Colonic mucosa (tissue), 4 donors: Measurements from ENCODE around the gene EDNRB. TPM values are rescaled to one million over a fixed set of nuclear protein-coding genes. Genes with fewer than 3 reads are reported as not detected.
A peak's percentile ranks its signal among the peaks of the same experiment; 100 is the strongest.

Experiments
- DNase-seq: peaks from one replicate; pipeline ENCODE4 v3.0.0-alpha.2; 2020
- H3K27ac ChIP-seq: fragments of 200-600 bp; one replicate; pipeline ENCODE4 v1.8.0; 2021
- H3K27me3 ChIP-seq: fragments of 200-600 bp; one replicate; pipeline ENCODE4 v1.8.0; 2021
- H3K36me3 ChIP-seq: fragments of 200-600 bp; one replicate; pipeline ENCODE4 v1.8.0; 2021
- H3K4me1 ChIP-seq: fragments of 200-600 bp; one replicate; pipeline ENCODE4 v1.8.0; 2021; ENCODE audit warnings: mild to moderate bottlenecking
- H3K4me3 ChIP-seq: fragments of 200-600 bp; one replicate; pipeline ENCODE4 v1.8.0; 2021
- H3K9ac ChIP-seq, 2 donors: one replicate each; pipeline ENCODE4 v1.7.0; 2013; ENCODE audit warnings: control low read depth in 2 of 2, low read depth in 2 of 2, low read length in 2 of 2
- H3K9me3 ChIP-seq: fragments of 200-600 bp; one replicate; pipeline ENCODE4 v1.8.0; 2021
- intact Hi-C: fragments of 100-400 bp; cut with DNase I; formaldehyde crosslinking; loops from one replicate; pipeline ENCODE4 v1.14.1; 2022
- total RNA-seq, 2 donors: library from RNA; stranded (reverse); fragmentation: NEBNext Ultra II Directional in 1 of 2; extraction: Animal tissue kit (Norgen Biotek cat#: 25700) in 1 of 2; gene quantifications; one replicate each; pipeline ENCODE4 v1.2.1, GENCODE V29; 2021
- TF ChIP-seq, protein P1 (sequence below): fragments of 200-600 bp; IDR thresholded peaks from one replicate; pipeline ENCODE4 v1.8.0; 2022; ENCODE audit warnings: antibody characterized with exemption, mild to moderate bottlenecking
- donor health status: healthy.
- donor health status: DM: no; HTN: no; CAD: no.
- donor health status: DM: no; HTN: no; CAD: no.

The EDNRB gene
- total RNA-seq, 2 donors from 2014 or later = 6.3 to 14.5 TPM

DNA sequence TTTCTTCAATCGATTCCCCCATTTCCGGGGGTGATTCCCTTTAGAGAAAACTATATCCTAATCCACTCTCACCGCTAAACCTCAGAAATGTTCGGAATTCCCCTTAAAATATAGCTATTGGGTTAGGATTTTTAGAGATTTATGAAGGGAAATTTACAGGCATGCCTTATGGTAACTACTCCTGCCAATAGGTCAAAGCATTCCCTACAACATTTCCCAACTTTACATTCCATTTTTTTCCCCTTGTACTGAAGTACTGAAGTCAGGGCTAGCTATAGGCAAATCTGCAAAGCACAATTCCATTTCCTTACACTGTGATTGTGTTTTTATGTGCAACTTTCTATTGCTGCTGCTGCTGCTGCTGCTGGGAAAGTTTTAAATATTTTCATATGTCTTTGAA is 2.1 kb downstream of the EDNRB start:
- TF ChIP-seq, protein P1, sequence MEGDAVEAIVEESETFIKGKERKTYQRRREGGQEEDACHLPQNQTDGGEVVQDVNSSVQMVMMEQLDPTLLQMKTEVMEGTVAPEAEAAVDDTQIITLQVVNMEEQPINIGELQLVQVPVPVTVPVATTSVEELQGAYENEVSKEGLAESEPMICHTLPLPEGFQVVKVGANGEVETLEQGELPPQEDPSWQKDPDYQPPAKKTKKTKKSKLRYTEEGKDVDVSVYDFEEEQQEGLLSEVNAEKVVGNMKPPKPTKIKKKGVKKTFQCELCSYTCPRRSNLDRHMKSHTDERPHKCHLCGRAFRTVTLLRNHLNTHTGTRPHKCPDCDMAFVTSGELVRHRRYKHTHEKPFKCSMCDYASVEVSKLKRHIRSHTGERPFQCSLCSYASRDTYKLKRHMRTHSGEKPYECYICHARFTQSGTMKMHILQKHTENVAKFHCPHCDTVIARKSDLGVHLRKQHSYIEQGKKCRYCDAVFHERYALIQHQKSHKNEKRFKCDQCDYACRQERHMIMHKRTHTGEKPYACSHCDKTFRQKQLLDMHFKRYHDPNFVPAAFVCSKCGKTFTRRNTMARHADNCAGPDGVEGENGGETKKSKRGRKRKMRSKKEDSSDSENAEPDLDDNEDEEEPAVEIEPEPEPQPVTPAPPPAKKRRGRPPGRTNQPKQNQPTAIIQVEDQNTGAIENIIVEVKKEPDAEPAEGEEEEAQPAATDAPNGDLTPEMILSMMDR = no peak
- no peaks in the 10 kb centered on the region for H3K4me1 ChIP-seq
- intact Hi-C loops = no loop called here
- H3K36me3 ChIP-seq = no peaks in the 10 kb centered on the region
- H3K9ac ChIP-seq = peak overlapping the region; percentile 6 to 19
- peak overlapping the region; percentile 31 for H3K4me3 ChIP-seq
- no peak for DNase-seq
- H3K9me3 ChIP-seq = no peaks in the 10 kb centered on the region
- H3K27me3 ChIP-seq = no peaks in the 10 kb centered on the region
- H3K27ac ChIP-seq = no peak overlapping the region

DNA sequence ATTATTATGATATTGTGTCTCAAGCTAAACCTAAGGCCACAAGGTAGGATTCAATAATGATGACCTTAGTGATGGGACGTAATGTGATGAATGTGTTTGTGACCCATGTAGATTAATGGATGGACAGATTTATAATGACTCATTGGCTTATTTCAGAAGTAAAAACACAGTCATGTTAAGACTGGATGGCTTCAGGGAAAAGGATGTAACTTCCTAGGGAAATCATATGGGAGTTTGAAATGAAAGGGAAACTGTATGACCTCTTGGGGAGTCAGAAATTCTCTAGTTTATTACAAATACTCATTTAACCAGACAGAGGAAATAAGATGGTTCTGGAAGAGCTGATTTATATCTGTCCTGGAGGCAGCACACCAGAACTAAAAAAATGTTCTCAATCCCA is 2.9 kb downstream of the EDNRB start:
- intact Hi-C loops = no loop called here
- Histone ChIP-seq H3K9ac (no peak overlapping the region), H3K27ac (no peak overlapping the region), H3K36me3 (no peaks in the 10 kb centered on the region), H3K4me1 (no peaks in the 10 kb centered on the region), H3K27me3 (no peaks in the 10 kb centered on the region), H3K9me3 (no peaks in the 10 kb centered on the region), H3K4me3 (peak overlapping the region; percentile 31)
- TF ChIP-seq, protein P1 = no peak
- no peak for DNase-seq

DNA sequence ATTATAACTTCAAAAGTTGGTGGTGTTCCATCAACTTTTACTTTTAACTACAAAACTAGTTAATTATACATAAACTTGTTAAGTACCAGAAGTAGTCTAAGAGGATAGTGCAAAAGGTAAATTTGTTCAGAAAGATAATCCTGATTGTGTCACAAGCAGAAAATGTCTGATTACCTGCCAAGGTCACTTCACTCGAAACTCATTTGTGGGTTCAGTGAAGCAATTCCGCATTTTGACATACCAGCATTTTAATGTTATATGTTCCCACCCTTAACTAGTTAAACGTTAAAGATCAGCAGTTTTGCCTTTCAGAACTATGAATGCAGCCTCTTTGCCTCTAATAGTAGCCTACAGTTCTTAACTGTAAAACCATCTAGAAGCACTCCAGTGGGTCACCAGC is 5.6 kb downstream of the EDNRB start:
- intact Hi-C loops = no loop called here
- TF ChIP-seq, protein P1 = no peak
- DNase-seq = no peak
- H3K4me1 ChIP-seq = no peaks in the 10 kb centered on the region
- no peaks in the 10 kb centered on the region for H3K9me3 ChIP-seq
- no peaks in the 10 kb centered on the region for H3K36me3 ChIP-seq
- H3K27ac ChIP-seq = no peak overlapping the region
- H3K27me3 ChIP-seq = no peaks in the 10 kb centered on the region
- no peak overlapping the region for H3K9ac ChIP-seq
- no peak overlapping the region for H3K4me3 ChIP-seq

DNA sequence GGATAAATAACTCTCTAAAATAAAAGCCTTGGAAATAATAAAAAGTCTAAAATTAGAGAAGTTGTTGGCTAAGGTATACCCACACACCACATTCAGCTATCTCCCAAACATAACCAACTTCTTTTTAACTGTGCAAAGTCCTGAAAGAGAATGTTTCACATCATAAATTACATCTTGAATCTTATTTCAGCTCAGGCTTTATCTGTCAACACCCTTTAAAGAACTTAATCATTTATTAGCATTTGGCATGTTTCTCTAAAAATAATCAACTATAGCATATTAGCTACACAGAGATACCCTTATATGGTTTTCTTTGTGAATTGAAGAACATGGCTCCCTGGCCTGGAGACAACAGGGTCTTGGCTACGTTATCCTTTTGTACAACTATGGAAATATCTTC is 6.9 kb downstream of the EDNRB start:
- Histone ChIP-seq H3K36me3 (no peaks in the 10 kb centered on the region), H3K9ac (no peak overlapping the region), H3K9me3 (no peaks in the 10 kb centered on the region), H3K4me1 (no peaks in the 10 kb centered on the region), H3K27me3 (no peaks in the 10 kb centered on the region), H3K4me3 (no peak overlapping the region), H3K27ac (no peak overlapping the region)
- intact Hi-C loops = no loop called here
- TF ChIP-seq, protein P1 = no peak
- DNase-seq = no peak

DNA sequence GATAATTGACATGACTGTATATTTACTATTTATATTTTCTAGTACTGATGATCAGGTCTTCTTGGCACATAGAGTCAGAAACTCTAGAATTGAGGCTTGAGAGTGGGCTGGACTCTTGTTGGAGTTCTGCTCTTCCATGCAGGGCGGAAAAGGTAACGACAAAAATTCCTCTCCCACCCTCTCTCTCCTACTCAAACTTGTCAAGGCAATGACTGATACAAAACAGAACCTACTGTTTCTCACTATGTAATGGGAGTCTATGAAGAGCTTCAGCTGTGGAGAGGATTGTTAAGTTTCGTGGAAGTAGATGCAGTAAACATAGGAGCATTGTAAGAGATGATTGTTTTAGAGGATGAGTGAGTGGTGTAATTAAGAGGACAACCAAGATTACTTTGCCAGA is 8.8 kb downstream of the EDNRB start:
- intact Hi-C loops = no loop called here
- Histone ChIP-seq H3K9me3 (no peaks in the 10 kb centered on the region), H3K27me3 (no peaks in the 10 kb centered on the region), H3K4me1 (no peaks in the 10 kb centered on the region), H3K4me3 (no peak overlapping the region), H3K9ac (no peak overlapping the region), H3K36me3 (no peaks in the 10 kb centered on the region), H3K27ac (no peak overlapping the region)
- TF ChIP-seq, protein P1 = no peak
- DNase-seq = no peak

DNA sequence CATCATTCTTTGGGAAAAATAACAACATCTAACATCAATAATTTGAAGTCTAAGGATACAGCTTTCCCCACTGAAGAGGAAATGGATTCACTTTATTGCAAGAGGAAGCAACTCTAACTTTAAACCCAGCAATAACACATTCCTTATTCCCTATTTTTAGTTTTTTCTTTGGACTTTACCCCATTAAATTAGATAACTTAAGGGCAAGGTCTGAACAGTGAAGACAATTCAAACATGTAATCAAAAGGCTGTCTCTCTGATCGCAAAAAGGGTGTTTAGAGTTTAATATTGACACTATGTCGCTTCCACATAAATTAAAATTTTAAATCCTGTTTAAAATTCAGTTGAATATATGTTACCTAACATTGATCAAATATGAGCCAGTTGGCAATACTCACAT is 10.1 kb downstream of the EDNRB start:
- Histone ChIP-seq H3K27ac (no peak overlapping the region), H3K36me3 (no peaks in the 10 kb centered on the region), H3K9ac (no peak overlapping the region), H3K4me1 (no peaks in the 10 kb centered on the region), H3K27me3 (no peaks in the 10 kb centered on the region), H3K9me3 (no peaks in the 10 kb centered on the region), H3K4me3 (no peak overlapping the region)
- DNase-seq = no peak
- intact Hi-C loops = no loop called here
- TF ChIP-seq, protein P1 = no peak
